Frontal cortex (tissue), 4 donors: ENCODE measurements around the gene THSD7A. TPM values are rescaled to one million over a fixed set of nuclear protein-coding genes. Genes with fewer than 3 reads are reported as not detected.

Experiments
- DNase-seq, 2 donors: peaks; one replicate each; pipeline ENCODE4 v3.0.0; 2012; ENCODE audit warnings: low spot score in 2 of 2
- FAIRE-seq: peaks from 2 replicates; lab custom pipeline; 2012; peaks lifted over from hg19 to GRCh38; lab: Jason Lieb, UNC
- total RNA-seq: library from RNA; depleted of rRNA; stranded (reverse); fragments of >200 nt; gene quantifications from one replicate; pipeline ENCODE4 v1.2.3, GENCODE V29; 2014
- donor health status: control.
- donor health status: control.
- donor health status: control.

The THSD7A gene
- total RNA-seq, 1 donor from 2014 or later: 34.6 TPM

- no peak for DNase-seq
- no peak for FAIRE-seq
Measured at GRCh38 chr7:11650500-11650899, 181.5 kb downstream of the THSD7A start.

- no peak for FAIRE-seq
- DNase-seq: no peak
Measured at GRCh38 chr7:11650030-11650429, 182.0 kb downstream of the THSD7A start.

GRCh38 chr7:11648980-11649379, 183.0 kb downstream of the THSD7A start:
- no peak for DNase-seq
- FAIRE-seq: no peak

GRCh38 chr7:11648101-11648500, 183.9 kb downstream of the THSD7A start:
- DNase-seq: no peak
- no peak for FAIRE-seq

GRCh38 chr7:11642841-11643240, 189.2 kb downstream of the THSD7A start:
- FAIRE-seq (no peak), DNase-seq (no peak)

GRCh38 chr7:11642276-11642675, 189.7 kb downstream of the THSD7A start:
- FAIRE-seq (no peak), DNase-seq (no peak)

GRCh38 chr7:11638011-11638774, 193.8 kb downstream of the THSD7A start:
- FAIRE-seq (no peak), DNase-seq (no peak)

- DNase-seq: no peak
- no peak for FAIRE-seq
Measured at GRCh38 chr7:11636274-11636673, 195.7 kb downstream of the THSD7A start.

- DNase-seq (no peak), FAIRE-seq (no peak)
Measured at GRCh38 chr7:11633310-11633709, 198.7 kb downstream of the THSD7A start.

- no peak for FAIRE-seq
- no peak for DNase-seq
Measured at GRCh38 chr7:11630355-11630754, 201.6 kb downstream of the THSD7A start.

GRCh38 chr7:11625669-11626068, 206.3 kb downstream of the THSD7A start:
- DNase-seq (no peak), FAIRE-seq (no peak)

- no peak for DNase-seq
- FAIRE-seq: no peak
Measured at GRCh38 chr7:11623093-11623678, 208.8 kb downstream of the THSD7A start.

GRCh38 chr7:11620406-11621253, 211.4 kb downstream of the THSD7A start:
- DNase-seq (no peak), FAIRE-seq (no peak)

GRCh38 chr7:11616466-11616865, 215.5 kb downstream of the THSD7A start:
- no peak for FAIRE-seq
- DNase-seq: no peak

GRCh38 chr7:11615174-11615573, 216.8 kb downstream of the THSD7A start:
- DNase-seq: no peak
- FAIRE-seq: no peak

GRCh38 chr7:11613292-11613930, 218.6 kb downstream of the THSD7A start:
- DNase-seq (no peak), FAIRE-seq (no peak)

- FAIRE-seq (no peak), DNase-seq (no peak)
Measured at GRCh38 chr7:11612737-11613136, 219.3 kb downstream of the THSD7A start.

- FAIRE-seq (no peak), DNase-seq (no peak)
Measured at GRCh38 chr7:11609096-11609670, 222.8 kb downstream of the THSD7A start.

GRCh38 chr7:11607686-11608085, 224.3 kb downstream of the THSD7A start:
- DNase-seq (no peak), FAIRE-seq (no peak)

GRCh38 chr7:11605749-11606148, 226.2 kb downstream of the THSD7A start:
- no peak for FAIRE-seq
- DNase-seq: no peak
